ENCODE data around the gene PRRT1B.

GRCh38 chr9:131605770-131606590 lies 60.7 kb downstream of the PRRT1B start:
- TF ChIP-seq EP300 (IDR thresholded peaks at IDR 0.05) (no peak), CTCF (IDR thresholded peaks at IDR 0.05) (no peak), POLR2A (IDR thresholded peaks at IDR 0.05) (no peak)
